Activated effector memory CD4-positive, alpha-beta T cell treated with anti-CD3 and anti-CD28 coated beads, Interleukin-2, amount 50 U/mL, for 16 hours (primary cell): ENCODE results near the gene MAPK8IP3.

ENCODE experiments used
- DNase-seq: peaks from one replicate; pipeline ENCODE4 v3.0.0-alpha.2; 2020

Gene MAPK8IP3

DNA sequence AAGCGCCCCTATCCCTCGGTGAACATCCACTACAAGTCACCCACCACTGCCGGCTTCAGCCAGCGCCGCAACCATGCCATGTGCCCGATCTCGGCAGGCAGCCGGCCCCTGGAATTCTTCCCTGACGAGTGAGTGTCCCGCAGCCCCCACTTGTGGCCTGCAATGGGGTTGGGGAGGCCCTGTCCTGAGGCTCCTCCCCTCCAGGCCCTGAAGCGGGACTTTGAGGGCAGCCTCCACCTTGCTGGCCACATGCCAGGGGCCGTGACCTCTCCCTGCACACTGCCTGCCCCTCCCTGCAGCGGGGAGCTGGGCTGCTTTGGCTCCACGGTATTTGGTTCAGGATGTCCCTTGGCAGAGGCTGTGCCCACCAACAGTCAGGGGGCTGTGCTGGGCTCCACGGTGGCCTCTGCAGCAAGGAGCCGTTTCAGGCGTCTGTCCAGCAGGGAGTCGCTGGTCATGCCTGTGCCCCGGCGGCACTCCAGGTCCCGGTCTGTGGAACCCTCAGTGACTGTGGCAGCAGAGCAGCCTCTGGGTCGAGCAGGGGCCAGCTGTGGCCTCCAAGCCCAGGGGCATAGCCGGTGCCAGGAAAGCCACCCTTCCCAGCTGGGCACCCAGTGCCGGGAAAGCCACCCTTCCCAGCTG, 57.0 kb downstream of the MAPK8IP3 start:
- DNase-seq, result no peak

DNA sequence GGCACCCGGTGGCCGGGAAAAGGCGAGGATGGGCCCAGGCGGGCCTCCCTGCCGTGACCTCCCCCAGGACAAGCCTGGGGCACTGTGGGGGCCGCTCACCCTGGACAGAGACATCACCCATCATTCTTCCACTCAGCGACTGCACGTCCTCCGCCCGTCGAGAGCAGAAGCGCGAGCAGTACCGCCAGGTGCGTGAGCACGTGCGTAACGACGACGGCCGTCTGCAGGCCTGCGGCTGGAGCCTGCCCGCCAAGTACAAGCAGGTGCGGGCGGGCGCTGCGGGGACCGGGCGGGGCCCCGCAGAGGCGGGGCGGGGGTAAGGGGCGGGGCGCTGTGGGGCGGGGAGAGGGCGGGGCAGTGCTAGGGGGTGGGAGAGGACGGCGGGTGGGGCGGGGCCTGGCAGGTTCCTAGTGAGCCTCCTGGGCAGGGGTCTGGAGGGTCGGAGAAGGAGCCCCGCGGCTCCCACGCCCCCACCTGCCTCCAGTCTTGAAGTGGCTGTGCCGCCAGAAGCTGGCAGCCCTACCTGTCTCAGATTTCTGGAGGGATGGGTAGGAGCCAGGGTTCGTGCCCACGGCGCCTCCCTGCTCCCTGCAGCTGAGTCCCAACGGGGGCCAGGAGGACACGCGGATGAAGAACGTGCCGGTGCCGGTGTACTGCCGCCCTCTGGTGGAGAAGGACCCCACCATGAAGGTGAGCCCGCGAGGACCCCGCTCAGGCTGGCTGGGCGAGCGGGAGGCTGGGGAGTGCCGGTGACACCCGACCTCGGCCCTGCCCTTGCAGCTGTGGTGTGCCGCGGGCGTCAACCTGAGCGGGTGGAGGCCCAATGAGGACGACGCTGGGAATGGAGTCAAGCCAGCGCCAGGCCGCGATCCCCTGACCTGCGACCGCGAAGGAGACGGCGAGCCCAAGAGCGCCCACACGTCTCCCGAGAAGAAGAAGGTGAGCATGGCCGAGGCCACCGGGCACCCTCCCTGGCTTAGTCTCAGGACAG, 57.8 kb downstream of the MAPK8IP3 start:
- DNase-seq, result no peak

DNA sequence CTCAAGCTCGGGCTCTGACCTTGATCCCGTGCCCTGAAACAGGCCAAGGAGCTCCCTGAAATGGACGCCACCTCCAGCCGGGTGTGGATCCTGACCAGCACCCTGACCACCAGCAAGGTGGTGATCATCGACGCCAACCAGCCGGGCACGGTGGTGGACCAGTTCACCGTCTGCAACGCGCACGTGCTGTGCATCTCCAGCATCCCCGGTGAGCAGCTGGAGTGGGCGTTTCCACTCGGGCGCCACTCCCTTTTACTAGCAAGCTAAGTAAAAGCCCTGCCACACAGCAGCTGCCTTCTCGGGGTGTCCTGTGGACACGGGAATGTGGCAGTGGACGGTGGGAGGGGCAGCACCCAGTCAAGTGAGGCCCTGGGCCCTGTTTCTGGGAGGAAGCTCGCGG, 59.0 kb downstream of the MAPK8IP3 start:
- DNase-seq, result no peak

DNA sequence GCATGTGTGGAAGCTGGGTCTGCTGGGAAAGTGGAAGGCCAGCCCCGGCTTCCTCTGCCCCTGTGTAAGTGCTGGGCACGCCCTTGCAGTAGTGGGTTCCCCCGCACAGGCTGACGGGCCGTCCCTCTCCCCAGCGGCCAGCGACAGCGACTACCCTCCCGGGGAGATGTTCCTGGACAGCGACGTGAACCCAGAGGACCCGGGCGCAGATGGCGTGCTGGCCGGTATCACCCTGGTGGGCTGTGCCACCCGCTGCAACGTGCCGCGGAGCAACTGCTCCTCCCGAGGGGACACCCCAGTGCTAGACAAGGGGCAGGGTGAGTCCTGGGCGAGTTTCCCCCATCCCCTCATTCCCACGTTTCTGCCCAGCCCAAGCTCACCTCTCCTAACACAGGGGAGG, 59.8 kb downstream of the MAPK8IP3 start:
- DNase-seq, result no peak

DNA sequence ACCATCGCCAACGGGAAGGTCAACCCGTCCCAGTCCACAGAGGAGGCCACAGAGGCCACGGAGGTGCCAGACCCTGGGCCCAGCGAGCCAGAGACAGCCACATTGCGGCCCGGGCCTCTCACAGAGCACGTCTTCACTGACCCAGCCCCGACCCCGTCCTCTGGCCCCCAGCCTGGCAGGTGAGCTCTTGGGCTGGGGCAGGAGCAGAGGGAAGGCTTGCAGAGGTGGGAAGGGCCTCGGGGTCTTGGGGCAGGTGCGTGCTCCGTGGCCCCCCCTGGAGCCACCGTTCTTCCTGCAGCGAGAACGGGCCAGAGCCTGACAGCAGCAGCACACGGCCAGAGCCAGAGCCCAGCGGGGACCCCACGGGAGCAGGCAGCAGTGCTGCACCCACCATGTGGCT, 60.2 kb downstream of the MAPK8IP3 start:
- DNase-seq, result no peak

DNA sequence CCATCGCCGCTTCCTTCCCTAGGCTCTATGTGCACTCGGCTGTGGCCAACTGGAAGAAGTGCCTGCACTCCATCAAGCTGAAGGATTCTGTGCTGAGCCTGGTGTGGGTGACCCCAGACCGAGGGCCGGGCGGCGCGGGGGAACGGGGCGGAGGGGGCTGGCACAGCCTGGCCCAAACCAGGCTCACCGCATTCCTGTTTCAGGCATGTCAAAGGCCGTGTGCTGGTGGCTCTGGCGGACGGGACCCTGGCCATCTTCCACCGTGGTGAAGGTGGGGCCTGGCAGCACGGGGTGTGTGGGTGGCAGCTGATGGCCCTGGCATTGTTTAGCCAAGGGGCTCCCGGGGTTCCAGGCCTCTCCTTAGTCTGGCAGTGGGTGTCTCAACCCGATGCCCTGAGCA, 60.7 kb downstream of the MAPK8IP3 start:
- DNase-seq, result no peak

DNA sequence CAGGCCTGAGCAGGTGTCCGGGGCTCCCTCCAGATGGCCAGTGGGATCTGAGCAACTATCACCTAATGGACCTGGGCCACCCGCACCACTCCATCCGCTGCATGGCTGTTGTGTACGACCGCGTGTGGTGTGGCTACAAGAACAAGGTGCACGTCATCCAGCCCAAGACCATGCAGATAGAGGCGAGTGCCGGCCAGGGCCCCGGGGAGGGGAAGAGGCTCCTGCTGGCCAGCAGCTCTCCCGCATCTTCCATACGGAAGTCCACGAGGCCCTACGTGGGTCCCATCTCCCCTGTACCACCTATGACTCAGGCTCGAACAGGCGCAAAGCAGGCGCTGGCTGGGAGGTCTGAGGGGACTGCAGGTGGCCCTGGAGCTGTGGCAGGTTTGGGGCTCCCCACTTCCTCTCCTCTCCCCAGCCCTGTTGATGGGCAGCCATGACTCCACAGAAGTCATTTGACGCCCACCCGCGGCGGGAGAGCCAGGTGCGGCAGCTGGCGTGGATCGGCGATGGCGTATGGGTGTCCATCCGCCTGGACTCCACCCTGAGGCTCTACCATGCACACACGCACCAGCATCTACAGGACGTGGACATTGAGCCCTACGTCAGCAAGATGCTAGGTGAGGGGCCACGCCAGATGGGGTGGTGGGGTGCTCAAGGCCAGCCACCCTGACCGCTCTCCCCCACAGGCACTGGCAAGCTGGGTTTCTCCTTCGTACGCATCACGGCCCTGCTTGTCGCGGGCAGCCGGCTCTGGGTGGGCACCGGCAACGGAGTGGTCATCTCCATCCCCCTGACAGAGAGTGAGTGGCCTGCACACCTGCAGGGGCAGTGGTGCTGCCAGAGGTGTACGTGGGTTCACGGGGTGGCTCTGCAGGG, 61.4 kb downstream of the MAPK8IP3 start:
- no peak for DNase-seq

DNA sequence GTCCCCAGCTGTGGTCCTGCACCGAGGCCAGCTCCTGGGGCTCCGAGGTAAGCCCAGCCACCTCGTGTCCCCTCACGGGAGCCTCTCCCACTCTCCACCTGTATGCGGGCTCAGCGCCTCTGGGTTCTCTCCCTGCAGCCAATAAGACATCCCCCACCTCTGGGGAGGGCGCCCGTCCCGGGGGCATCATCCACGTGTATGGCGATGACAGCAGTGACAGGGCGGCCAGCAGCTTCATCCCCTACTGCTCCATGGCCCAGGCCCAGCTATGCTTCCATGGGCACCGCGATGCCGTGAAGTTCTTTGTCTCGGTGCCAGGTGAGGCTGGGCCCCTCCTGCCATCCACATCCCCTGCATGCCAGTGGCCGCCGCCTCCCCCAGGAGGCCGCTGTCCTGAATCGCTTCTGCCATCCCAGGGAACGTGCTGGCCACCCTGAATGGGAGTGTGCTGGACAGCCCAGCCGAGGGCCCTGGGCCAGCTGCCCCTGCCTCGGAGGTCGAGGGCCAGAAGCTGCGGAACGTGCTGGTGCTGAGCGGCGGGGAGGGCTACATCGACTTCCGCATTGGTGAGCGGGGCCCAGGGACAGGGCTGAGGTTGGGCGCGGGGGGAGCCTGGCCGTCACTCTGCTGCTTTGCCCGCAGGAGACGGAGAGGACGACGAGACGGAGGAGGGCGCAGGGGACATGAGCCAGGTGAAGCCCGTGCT, 62.2 kb downstream of the MAPK8IP3 start:
- DNase-seq, result no peak

DNA sequence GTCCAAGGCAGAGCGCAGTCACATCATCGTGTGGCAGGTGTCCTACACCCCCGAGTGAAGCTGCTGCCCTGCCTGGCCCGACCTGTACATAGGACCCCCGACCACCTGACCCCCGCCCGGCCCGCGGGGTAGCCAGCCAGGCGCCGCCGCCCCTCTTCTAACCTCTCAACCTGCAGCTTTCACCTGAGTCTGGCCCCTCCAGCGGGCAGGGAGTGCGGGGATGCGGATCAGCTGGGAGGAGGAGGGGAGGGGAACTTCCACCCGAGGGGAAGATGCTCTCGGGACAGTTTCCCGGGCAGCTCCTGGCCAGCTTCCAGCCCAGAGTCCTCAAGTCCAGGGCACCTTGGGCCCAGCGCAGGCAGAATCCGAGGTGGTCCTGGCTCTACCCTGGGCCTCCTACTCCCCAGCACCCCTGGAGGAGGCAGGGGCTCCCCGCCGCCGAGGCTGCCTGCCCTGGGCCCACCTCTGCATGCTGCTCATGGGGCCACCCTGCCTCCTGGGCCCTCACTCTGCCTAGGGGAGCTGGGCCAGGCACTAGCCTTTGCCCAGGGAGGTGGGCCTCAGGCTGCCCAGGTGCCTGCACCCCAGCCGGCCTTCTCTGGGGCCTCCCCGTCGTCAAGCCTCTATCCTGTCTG, 62.9 kb downstream of the MAPK8IP3 start:
- DNase-seq, result no peak

DNA sequence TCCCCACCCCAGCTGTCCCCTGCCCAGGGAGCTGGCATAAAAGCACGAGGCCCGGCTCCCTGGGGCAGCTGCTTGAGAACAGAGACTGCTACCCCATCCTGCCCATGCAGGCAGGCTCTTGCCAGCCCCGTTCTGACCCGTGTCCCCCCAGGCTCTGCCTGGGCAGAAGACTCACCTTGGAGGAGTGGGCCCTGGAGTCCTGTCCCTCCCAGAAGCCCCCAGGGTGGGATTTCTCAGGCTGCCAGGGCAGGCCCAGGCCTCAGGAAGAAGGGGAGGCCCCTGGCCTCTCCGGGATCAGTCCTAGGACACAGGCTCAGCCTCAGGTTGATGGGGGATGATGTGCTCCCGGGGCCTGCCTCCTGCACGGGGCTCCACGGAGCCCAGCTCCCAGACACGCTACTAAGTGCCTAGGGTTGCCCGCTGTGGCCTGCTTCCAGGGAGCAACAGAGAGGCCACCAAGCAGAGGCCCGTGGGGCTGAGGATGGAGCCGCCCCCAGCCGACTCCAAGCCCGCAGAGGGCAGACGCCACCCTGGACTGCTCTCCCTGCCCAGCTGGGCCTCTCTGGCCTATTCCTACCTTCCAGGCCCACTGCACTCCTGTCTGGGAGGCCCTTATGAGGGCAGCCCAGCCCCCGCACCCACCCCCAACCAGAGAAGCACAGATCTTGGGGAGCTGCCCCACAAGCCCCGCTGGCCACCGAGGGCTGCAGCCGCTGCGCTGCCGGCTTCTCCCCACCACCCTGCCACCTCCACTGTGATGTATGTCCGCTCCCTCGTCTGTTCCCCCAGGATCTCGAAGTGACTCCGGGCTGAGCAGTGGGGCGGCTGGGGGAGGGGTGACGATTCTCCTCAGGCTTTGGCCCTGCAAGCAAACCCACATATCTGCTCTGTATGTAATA, 63.7 kb downstream of the MAPK8IP3 start:
- DNase-seq, result no peak

DNA sequence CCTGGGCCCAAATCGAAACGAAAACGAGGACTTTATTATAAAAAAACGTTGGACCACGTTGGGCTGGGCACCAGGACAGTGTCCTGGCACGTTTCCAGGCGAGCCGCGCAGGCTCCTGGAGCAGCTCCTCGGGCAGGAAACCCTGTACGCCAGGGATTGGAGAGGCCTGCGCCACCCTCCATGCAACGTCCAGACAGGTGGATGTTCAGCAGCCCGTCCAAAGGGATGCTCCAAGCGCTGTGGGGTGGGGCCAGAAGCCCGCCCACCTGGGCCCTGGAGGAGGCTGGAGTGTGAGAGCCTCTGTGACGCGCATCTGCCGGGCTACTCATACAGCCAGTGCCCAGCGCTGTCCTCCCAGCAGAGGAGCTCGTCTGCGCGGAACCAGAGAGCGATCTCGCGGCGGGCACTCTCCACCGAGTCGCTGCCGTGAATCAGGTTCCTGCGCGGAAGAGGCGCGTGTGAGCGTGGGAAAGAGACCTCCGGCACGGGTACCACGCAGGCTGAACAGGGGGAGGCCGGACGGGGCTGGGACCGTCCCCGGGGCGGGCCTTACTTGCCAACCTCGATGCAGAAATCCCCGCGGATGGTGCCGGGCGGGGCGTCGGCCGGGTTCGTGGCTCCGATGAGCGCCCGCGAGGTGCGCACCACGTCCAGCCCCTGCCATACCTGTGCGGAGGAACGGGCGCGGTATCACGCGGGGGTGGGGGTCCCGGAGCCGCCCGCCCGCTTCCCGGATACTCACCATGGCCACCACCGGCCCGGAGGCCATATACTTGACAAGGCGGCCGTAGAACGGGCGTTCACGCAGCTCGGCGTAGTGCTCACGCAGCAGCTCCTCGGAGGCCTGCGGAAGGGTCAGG, 64.6 kb downstream of the MAPK8IP3 start:
- DNase-seq, result peak; percentile 86

DNA sequence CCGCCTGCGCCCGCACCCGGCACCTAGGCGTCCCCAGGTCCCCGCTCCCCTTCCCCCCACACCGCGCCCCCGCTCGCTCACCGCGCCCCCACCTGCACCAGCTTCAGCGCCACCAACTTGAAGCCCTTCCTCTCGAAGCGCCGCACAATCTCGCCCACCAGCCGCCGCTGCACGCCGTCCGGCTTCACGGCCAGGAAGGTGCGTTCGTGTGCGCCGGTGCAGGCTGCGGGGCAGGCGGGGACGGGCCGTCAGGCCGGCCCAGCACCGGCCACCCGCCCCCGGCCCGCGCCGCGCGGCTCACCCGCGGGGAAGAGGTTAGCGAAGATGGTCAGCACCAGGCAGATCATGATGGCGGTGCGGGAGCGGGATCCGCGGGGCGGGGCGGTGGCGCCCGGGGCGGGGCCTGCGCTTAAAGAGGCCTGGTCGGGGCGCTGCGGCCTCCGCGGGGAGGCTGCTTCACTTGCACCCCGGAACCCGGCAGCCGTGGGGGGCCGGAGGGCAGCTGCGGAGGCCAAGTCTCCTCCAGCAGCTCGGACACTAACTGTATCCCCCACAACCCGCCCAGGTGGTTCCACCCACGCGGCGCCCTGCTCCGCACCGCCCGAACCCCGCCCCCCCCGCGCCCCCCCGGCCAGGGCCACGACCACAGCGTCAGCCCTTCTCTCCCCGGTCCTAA, 65.3 kb downstream of the MAPK8IP3 start, which contains the start of gene NME3:
NME3 (minus strand) TSS at position 356 of the 676 bp plus-strand sequence; CDS start at position 347, 9 bp downstream.
- peak; percentile 93 for DNase-seq

DNA sequence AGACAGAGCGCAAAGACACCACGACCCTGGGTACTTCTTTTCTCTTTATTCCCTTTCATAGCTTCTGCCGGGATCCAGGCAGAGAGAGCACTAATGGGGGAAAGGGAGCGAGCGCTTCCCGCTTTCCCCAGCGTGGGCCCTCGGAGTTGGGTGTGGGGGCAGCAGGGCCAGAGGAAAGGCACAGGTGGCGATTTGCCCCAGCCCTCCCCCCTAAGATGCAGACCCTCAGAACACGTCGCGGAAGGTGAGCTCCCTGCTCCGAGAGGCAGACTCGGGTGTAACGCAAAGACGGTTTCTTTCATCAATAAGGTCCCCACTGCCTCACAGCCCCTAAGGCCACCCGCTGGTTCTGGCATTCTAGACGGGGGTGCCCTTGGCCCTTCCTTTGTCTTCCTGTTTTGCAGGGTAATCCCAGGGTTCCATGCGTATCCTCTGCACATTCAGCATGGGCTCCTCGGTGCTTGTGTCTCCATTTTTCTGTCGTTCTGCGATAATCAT, 65.9 kb downstream of the MAPK8IP3 start:
- no peak for DNase-seq

DNA sequence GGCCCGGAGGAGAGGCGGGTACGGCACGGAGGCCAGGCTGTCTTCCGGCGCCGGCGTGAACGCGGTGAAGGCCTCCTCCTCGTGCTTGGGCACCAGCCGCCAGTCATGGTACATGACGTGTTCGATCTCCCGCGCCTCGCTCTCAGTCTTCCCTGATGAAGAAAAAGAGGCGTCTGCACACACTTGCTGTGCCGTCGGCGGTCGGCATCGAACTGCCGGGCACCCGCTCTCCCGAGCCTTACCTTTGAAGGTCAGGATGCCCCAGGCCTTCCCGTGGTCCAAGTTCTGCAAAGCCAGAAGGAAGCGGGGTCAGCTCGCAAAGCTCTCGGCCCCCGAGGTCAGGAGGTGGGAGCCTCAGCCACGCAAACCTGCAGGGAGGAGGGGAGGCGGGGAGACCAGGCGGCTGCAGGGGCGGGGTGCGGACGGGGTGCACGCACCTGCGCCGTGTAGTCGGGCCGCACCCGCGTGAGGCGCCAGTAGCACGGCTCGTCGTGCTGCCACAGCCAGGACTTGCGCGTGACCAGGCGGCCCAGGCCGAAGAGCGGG, 66.4 kb downstream of the MAPK8IP3 start, which contains the start of gene EME2:
EME2 (plus strand) TSS at position 449 of the 546 bp plus-strand sequence. CDS start 418 bp downstream, outside the sequence.
- DNase-seq, result peak; percentile 84

DNA sequence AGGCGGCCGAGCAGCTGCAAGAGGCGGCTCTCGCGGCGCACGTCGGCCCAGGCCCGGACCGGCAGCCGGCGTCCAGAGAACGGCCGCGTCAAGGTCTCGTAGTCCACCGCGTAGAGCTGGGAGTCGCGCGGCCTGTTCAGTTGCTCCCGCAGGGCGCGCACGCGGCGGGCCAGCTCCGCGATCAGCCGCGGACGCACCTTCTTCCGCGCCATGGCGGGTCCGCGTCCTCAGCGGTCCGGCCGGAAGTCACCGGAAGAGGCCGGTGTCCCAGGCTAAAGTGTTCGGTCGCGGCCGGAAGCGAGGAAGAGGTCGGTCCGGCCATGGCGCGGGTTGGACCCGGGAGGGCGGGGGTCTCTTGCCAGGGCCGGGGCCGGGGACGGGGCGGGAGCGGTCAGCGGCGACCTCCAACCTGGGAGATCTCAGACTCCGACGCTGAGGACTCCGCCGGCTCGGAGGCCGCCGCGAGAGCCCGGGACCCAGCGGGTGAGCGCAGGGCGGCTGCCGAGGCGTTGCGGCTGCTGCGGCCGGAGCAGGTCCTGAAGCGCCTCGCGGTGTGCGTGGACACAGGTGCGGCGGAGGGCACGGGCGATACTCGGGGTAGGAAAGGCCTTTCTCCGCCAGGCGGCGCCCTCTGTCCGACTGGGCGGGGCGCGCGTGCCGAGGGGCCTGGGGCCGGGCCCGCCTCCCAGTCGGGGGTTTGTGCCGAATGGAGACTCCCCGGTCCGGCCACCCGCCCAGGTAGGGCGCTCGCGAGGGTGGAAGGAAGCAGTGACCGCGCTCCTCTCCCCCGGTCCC, 67.1 kb downstream of the MAPK8IP3 start, which contains the start of gene MRPS34:
MRPS34 (minus strand) TSS at position 227 of the 795 bp plus-strand sequence; CDS start at position 212, 15 bp downstream.
- DNase-seq, result peak; percentile 92

DNA sequence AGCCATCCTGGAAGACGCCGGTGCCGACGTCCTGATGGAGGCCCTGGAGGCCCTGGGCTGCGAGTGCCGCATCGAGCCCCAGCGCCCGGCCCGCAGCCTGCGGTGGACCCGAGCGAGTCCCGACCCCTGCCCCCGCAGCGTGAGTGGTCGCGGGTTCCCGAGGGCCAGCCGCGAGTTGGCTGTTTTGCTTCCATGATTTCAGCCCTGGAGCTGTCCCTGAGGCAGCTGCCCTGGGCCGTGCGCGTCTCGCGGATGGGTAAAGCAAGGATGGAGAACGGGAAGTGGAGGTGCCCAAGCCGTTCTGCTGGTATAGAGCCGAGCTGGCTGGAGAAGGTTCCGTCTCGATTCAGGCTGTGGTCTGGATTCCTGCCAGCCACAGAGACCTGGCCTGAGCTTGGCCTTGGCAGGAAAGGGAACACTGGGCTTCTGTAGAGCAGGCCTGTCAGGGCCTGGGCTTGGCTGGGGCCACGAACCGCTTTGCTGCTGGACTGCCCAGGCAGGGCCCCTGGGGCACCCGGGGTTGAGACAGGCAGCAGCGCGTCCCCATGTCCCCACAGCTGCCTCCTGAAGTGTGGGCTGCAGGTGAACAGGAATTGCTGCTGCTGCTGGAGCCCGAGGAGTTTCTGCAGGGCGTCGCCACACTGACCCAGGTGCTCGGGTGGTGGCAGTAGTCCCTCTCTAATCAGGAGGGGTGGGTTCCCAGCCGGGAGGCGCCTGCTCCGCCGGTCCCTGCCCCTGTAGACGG, 67.9 kb downstream of the MAPK8IP3 start:
- peak; percentile 71 for DNase-seq

DNA sequence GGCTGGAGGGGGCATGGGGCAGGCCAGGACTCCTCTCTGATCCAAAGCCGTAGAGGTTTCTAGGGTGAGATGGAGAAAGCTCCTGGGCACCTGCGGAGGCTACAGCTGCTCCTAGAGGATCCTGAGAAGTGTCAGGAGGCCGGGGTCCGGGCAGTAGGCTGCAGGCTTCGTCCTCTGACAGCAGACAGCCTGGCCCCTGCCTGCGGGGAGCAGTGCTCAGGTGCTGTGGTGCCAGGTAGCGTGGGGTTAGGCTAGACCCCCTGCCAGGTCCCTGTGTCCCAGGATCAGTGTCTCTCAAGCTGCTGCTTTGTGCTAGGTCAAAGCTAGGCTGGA, 68.4 kb downstream of the MAPK8IP3 start:
- no peak for DNase-seq
